KMS-11 (cell line): ENCODE results near the gene ALG14.

Experiments
- H2AFZ ChIP-seq: fragments of 200-600 bp; sonication (generic); 2 replicates; pipeline ENCODE4 v1.6.1; 2016; ENCODE audit warnings: antibody characterized with exemption, mixed run types, low read depth
- H3K27ac ChIP-seq: fragments of 200-600 bp; sonication (generic); 2 replicates; pipeline ENCODE4 v1.6.1; 2016; ENCODE audit warnings: mild to moderate bottlenecking, mixed run types
- H3K27me3 ChIP-seq: fragments of 200-600 bp; sonication (generic); 2 replicates; pipeline ENCODE4 v1.6.1; 2017; ENCODE audit warnings: mild to moderate bottlenecking, low read depth, mixed run types, moderate library complexity; ENCODE audit not compliant: insufficient read depth
- H3K36me3 ChIP-seq: fragments of 200-600 bp; sonication (generic); 2 replicates; pipeline ENCODE4 v1.6.1; 2017; ENCODE audit warnings: mild to moderate bottlenecking, mixed run types; ENCODE audit not compliant: insufficient read depth
- H3K4me1 ChIP-seq: fragments of 200-600 bp; sonication (generic); 2 replicates; pipeline ENCODE4 v1.6.1; 2016; ENCODE audit warnings: mild to moderate bottlenecking, low read depth, mixed run types; ENCODE audit not compliant: poor library complexity, severe bottlenecking
- H3K4me2 ChIP-seq: fragments of 200-600 bp; sonication (generic); 2 replicates; pipeline ENCODE4 v1.7.0; 2016; ENCODE audit warnings: mild to moderate bottlenecking, mixed run types
- H3K4me3 ChIP-seq: fragments of 200-600 bp; sonication (generic); IDR thresholded peaks from 2 replicates; pipeline ENCODE4 v1.6.1; 2017; ENCODE audit warnings: low read depth, low read length, mixed read lengths; ENCODE audit not compliant: insufficient read depth
- H3K79me2 ChIP-seq: fragments of 200-600 bp; sonication (generic); 2 replicates; pipeline ENCODE4 v1.6.1; 2016; ENCODE audit warnings: low read depth, mixed run types; ENCODE audit not compliant: insufficient read depth
- H3K9ac ChIP-seq: fragments of 200-600 bp; sonication (generic); 2 replicates; pipeline ENCODE4 v1.6.1; 2016; ENCODE audit warnings: mild to moderate bottlenecking, mixed run types
- H4K20me1 ChIP-seq: fragments of 200-600 bp; sonication (generic); 2 replicates; pipeline ENCODE4 v1.6.1; 2016; ENCODE audit warnings: mild to moderate bottlenecking, mixed run types; ENCODE audit not compliant: insufficient read depth
- CTCF ChIP-seq: fragments of 200-600 bp; sonication (generic); conservative IDR thresholded peaks from 2 replicates; pipeline ENCODE4 v1.6.1; 2017; ENCODE audit warnings: low read depth, mild to moderate bottlenecking, antibody characterized with exemption, low read length, moderate library complexity, mixed read lengths

ALG14 gene

GRCh38 chr1:94966033-94966432 lies 106.7 kb downstream of the ALG14 start:
- Histone ChIP-seq H4K20me1 (no peaks in the 10 kb centered on the region), H3K27ac (no peak overlapping the region), H3K79me2 (no peaks in the 10 kb centered on the region), H3K27me3 (no peaks in the 10 kb centered on the region), H3K4me2 (no peak overlapping the region), H3K4me3 (no peak overlapping the region), H3K9ac (no peak overlapping the region), H2AFZ (no peak overlapping the region), H3K4me1 (peaks cover 7% of the 10 kb centered on the region), H3K36me3 (no peaks in the 10 kb centered on the region)
- no peak for TF ChIP-seq CTCF

- Histone ChIP-seq H2AFZ (no peak overlapping the region), H3K4me3 (no peak overlapping the region), H4K20me1 (no peaks in the 10 kb centered on the region), H3K9ac (no peak overlapping the region), H3K79me2 (no peaks in the 10 kb centered on the region), H3K36me3 (no peaks in the 10 kb centered on the region), H3K27me3 (no peaks in the 10 kb centered on the region), H3K4me2 (no peak overlapping the region), H3K27ac (no peak overlapping the region), H3K4me1 (peaks cover 7% of the 10 kb centered on the region)
- no peak for TF ChIP-seq CTCF
Observed at GRCh38 chr1:94963864-94964263, 108.9 kb downstream of the ALG14 start.

GRCh38 chr1:94962409-94963265 lies 110.1 kb downstream of the ALG14 start:
- no peaks in the 10 kb centered on the region for H3K79me2 ChIP-seq
- peak overlapping the region; percentile 65 for H3K4me3 ChIP-seq
- peak overlapping the region; percentile 83 for H2AFZ ChIP-seq
- peak overlapping the region; percentile 71 for H3K9ac ChIP-seq
- H3K27me3 ChIP-seq, result no peaks in the 10 kb centered on the region
- no peaks in the 10 kb centered on the region for H3K36me3 ChIP-seq
- TF ChIP-seq CTCF, result no peak
- peak overlapping the region; percentile 91 for H3K4me2 ChIP-seq
- H3K4me1 ChIP-seq, result peaks cover 7% of the 10 kb centered on the region
- no peaks in the 10 kb centered on the region for H4K20me1 ChIP-seq
- H3K27ac ChIP-seq, result peak overlapping the region; percentile 68

- Histone ChIP-seq H3K79me2 (no peaks in the 10 kb centered on the region), H3K27me3 (no peaks in the 10 kb centered on the region), H4K20me1 (no peaks in the 10 kb centered on the region), H3K4me3 (peak overlapping the region; percentile 13), H3K36me3 (no peaks in the 10 kb centered on the region), H3K27ac (no peak overlapping the region), H2AFZ (no peak overlapping the region; the same call in 1 of the 2 replicates), H3K4me1 (peaks cover 7% of the 10 kb centered on the region), H3K4me2 (no peak overlapping the region), H3K9ac (no peak overlapping the region)
- TF ChIP-seq CTCF, result no peak
Observed at GRCh38 chr1:94961988-94962387, 110.8 kb downstream of the ALG14 start.
